Measurements from ENCODE around the gene GOLGA6B. TPM values are rescaled to one million over a fixed set of nuclear protein-coding genes. Genes with fewer than 3 reads are reported as not detected.

The GOLGA6B gene
- total RNA-seq, 1 experiment from 2014 or later = 0.33 TPM

DNA sequence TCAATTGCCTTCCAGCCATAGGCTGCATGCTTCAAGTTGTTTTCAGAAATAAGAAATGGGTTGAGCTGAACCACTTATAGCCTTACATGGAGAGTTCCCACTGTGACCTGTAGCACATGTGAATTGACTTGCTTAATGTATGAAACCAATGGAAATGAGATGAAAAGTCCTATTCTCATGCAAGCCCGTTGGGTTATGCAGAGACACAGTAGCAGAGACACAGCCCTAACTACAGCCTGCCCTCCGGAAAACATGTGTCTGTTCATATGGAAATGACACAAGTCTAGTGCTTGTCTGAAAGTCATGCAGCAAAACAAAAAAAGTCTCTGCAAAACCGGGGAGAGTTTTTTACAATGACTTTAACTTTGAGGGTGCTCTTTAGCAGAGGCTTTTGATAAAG is 17.0 kb downstream of the GOLGA6B start:
- H3K4me1 ChIP-seq (ENCODE audit: insufficient read depth, low read length) = peaks cover 2% of the 10 kb centered on the region; the same call in 1 of the 2 replicates
- H3K14ac ChIP-seq (ENCODE audit: insufficient read depth, low read length) = no peak overlapping the region
- H3K4me1 Mint-ChIP-seq = peaks cover 13 to 20% of the 10 kb centered on the region in 2 experiments
- H3K23me2 ChIP-seq (ENCODE audit: insufficient read length, low read depth, low read length, poor library complexity, severe bottlenecking) = no peaks in the 10 kb centered on the region
- H2BK120ac ChIP-seq (ENCODE audit: low read depth, low read length, poor library complexity, severe bottlenecking) = no peak overlapping the region
- H4K5ac ChIP-seq (ENCODE audit: insufficient read length, low read depth, low read length) = no peak overlapping the region
- TF ChIP-seq, protein P1, sequence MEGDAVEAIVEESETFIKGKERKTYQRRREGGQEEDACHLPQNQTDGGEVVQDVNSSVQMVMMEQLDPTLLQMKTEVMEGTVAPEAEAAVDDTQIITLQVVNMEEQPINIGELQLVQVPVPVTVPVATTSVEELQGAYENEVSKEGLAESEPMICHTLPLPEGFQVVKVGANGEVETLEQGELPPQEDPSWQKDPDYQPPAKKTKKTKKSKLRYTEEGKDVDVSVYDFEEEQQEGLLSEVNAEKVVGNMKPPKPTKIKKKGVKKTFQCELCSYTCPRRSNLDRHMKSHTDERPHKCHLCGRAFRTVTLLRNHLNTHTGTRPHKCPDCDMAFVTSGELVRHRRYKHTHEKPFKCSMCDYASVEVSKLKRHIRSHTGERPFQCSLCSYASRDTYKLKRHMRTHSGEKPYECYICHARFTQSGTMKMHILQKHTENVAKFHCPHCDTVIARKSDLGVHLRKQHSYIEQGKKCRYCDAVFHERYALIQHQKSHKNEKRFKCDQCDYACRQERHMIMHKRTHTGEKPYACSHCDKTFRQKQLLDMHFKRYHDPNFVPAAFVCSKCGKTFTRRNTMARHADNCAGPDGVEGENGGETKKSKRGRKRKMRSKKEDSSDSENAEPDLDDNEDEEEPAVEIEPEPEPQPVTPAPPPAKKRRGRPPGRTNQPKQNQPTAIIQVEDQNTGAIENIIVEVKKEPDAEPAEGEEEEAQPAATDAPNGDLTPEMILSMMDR (conservative IDR thresholded peaks at IDR 0.05) = no peak
- peak overlapping the region; percentile 22 for H3K27ac ChIP-seq (ENCODE audit: insufficient read length, low read depth, low read length)
- peak overlapping the region in 2 of 3 experiments; percentile 16 to 80; a peak in 2 of 7 replicates for H3K27ac Mint-ChIP-seq
- H3K4ac ChIP-seq (ENCODE audit: low read depth, low read length) = no peak overlapping the region
- H3K36me3 Mint-ChIP-seq (ENCODE audit: insufficient read depth in 1 of 3, low read depth in 3 of 3) = no peaks in the 10 kb centered on the region
- no peak overlapping the region for H3T11ph ChIP-seq (ENCODE audit: low read length)
- no CpG with 5 or more reads among the region's 3 CpGs for WGBS (ENCODE audit: extremely low coverage, insufficient read length, low lambda C conversion rate)
- peak overlapping the region; percentile 70 to 76; a peak in 3 of 5 replicates for H3K4me3 Mint-ChIP-seq
- no peak overlapping the region for H3K56ac ChIP-seq (ENCODE audit: insufficient read length, low read depth, low read length)
- no peak overlapping the region for H2AK5ac ChIP-seq (ENCODE audit: insufficient read length, low read length)
- no peak overlapping the region for H2BK12ac ChIP-seq (ENCODE audit: insufficient read length, low read depth, low read length)
- no peak overlapping the region for H2BK15ac ChIP-seq (ENCODE audit: low read depth, low read length)
- H3K9ac ChIP-seq (ENCODE audit: extremely low read depth, insufficient read length, low read length) = no peak overlapping the region
- no peak for DNase-seq
- no peak overlapping the region for H3K23ac ChIP-seq (ENCODE audit: insufficient read length, low read depth, low read length)
- H3K9me3 ChIP-seq (ENCODE audit: control insufficient read depth, low read depth, low read length) = no peaks in the 10 kb centered on the region
- H3K9me3 Mint-ChIP-seq = no peaks in the 10 kb centered on the region
- no peak overlapping the region for H2BK20ac ChIP-seq (ENCODE audit: low read depth, low read length, poor library complexity, severe bottlenecking)
- no peaks in the 10 kb centered on the region for H3K79me2 ChIP-seq (ENCODE audit: insufficient read depth, low read length)
- no peak overlapping the region for H3K18ac ChIP-seq (ENCODE audit: insufficient read length, low read depth, low read length)
- peak overlapping the region; percentile 82 for H3K4me2 ChIP-seq (ENCODE audit: insufficient read depth, insufficient read length, low read length)
- no peaks in the 10 kb centered on the region for H4K20me1 ChIP-seq (ENCODE audit: control insufficient read depth, insufficient read depth, insufficient read length)
- H4K8ac ChIP-seq (replicated peaks; ENCODE audit: insufficient read length, low read depth, low read length) = no peak overlapping the region
- no peak overlapping the region for H2BK5ac ChIP-seq (ENCODE audit: insufficient read length, low read length)
- no peak overlapping the region for H4K91ac ChIP-seq (ENCODE audit: insufficient read length, low read depth, low read length)
- H2AFZ ChIP-seq (ENCODE audit: low read length) = no peak overlapping the region
- H3K27me3 ChIP-seq (ENCODE audit: insufficient read depth, low read length) = no peaks in the 10 kb centered on the region
- H3K79me1 ChIP-seq (ENCODE audit: insufficient read depth, low read depth, low read length, poor library complexity, severe bottlenecking) = no peaks in the 10 kb centered on the region
- H3K27me3 Mint-ChIP-seq (ENCODE audit: low read depth) = no peaks in the 10 kb centered on the region

Data from H9 (cell line).